Caco-2 (cell line): Measurements from ENCODE around the gene DNPH1. TPM values are rescaled to one million over a fixed set of nuclear protein-coding genes. Genes with fewer than 3 reads are reported as not detected.

Experiments
- Bru-seq: library from RNA; stranded (reverse); fragments of 400-500 nt; gene quantifications from one replicate; lab custom pipeline; 2021; lab: Mats Ljungman, UMichigan
- BruChase-seq, 2 experiments: library from RNA; stranded (reverse); fragments of 400-500 nt; gene quantifications; one replicate each; lab custom pipeline; 2021; lab: Mats Ljungman, UMichigan
- BruUV-seq: library from RNA; stranded (reverse); fragments of 400-500 nt; replicated peaks from 2 replicates; lab custom pipeline; 2021; lab: Mats Ljungman, UMichigan
- CTCF ChIA-PET: fragments of 300-600 bp; sonication (Branson Sonifier 250); formaldehyde crosslinking; loops from one replicate; lab custom pipeline; 2022; ENCODE audit warnings: antibody characterized with exemption; lab: Charles Lee
- POLR2A ChIA-PET: fragments of 300-600 bp; sonication (Branson Sonifier 250); formaldehyde crosslinking; loops from one replicate; lab custom pipeline; 2022; ENCODE audit warnings: antibody characterized with exemption; lab: Charles Lee
- DNase-seq, 2 experiments: peaks; one replicate each; pipeline versions ENCODE4 v3.0.0 to v3.0.0-alpha.2; 2020 to 2022
- H3K27me3 ChIP-seq: replicated peaks from 2 replicates; pipeline ENCODE4 v1.6.0; 2011; ENCODE audit warnings: low read length; ENCODE audit not compliant: control insufficient read depth, insufficient read depth
- H3K36me3 ChIP-seq: 2 replicates; pipeline ENCODE4 v1.5.1; 2011; ENCODE audit warnings: low read length; ENCODE audit not compliant: control insufficient read depth, insufficient read depth
- H3K4me1 ChIP-seq: fragments of 250-450 bp; sonication (Bioruptor Pico); 2 replicates; pipeline ENCODE4 v1.5.1; 2020; ENCODE audit warnings: mild to moderate bottlenecking
- H3K4me3 ChIP-seq: 2 replicates; pipeline ENCODE4 v1.5.1; 2011; ENCODE audit warnings: low read depth, mild to moderate bottlenecking, control low read depth, low read length
- H3K9me3 ChIP-seq: fragments of 250-450 bp; sonication (Bioruptor Pico); 2 replicates; pipeline ENCODE4 v1.5.1; 2020; ENCODE audit warnings: mild to moderate bottlenecking, moderate library complexity
- H3K27ac Mint-ChIP-seq: one replicate; pipeline ENCODE4 v1.8.0; 2022; ENCODE audit warnings: mixed read lengths; ENCODE audit not compliant: unreplicated experiment
- H3K27me3 Mint-ChIP-seq: one replicate; pipeline ENCODE4 v1.8.0; 2022; ENCODE audit warnings: mixed read lengths; ENCODE audit not compliant: insufficient read depth, unreplicated experiment
- H3K36me3 Mint-ChIP-seq: one replicate; pipeline ENCODE4 v1.8.0; 2022; ENCODE audit warnings: mild to moderate bottlenecking, mixed read lengths; ENCODE audit not compliant: insufficient read depth, unreplicated experiment
- H3K4me1 Mint-ChIP-seq: one replicate; pipeline ENCODE4 v1.8.0; 2022; ENCODE audit warnings: low read depth, mixed read lengths; ENCODE audit not compliant: unreplicated experiment
- H3K4me3 Mint-ChIP-seq: one replicate; pipeline ENCODE4 v1.8.0; 2022; ENCODE audit warnings: mild to moderate bottlenecking, moderate library complexity, mixed read lengths; ENCODE audit not compliant: unreplicated experiment
- H3K9me3 Mint-ChIP-seq: one replicate; pipeline ENCODE4 v1.8.0; 2022; ENCODE audit warnings: mixed read lengths; ENCODE audit not compliant: unreplicated experiment
- intact Hi-C: fragments of 100-400 bp; cut with micrococcal nuclease; formaldehyde crosslinking; loops from one replicate; pipeline ENCODE4 v1.10.0; 2022; ENCODE audit not compliant: unreplicated experiment
- long read RNA-seq: library from polyadenylated mRNA; stranded (forward); transcript quantifications from one replicate; pipeline ENCODE4 v2.0.0, GENCODE V29; 2022
- total RNA-seq: library from RNA; stranded (reverse); gene quantifications from 2 replicates; pipeline ENCODE4 v1.2.3, GENCODE V29; 2022
- TF ChIP-seq, protein P1 (sequence below), 2 experiments: fragments of 200-600 bp in 1 of 2; IDR thresholded peaks; 1 replicate in 1 of 2; 2 replicates in 1 of 2; pipeline versions ENCODE4 v1.5.1 to v1.8.0; 2011 to 2022; ENCODE audit warnings: antibody characterized with exemption in 1 of 2, control low read depth in 1 of 2, inconsistent platforms in 1 of 2, low read depth in 1 of 2, low read length in 1 of 2, mild to moderate bottlenecking in 1 of 2, moderate library complexity in 1 of 2; ENCODE audit not compliant: insufficient read depth in 1 of 2, severe bottlenecking in 1 of 2, unreplicated experiment in 1 of 2

Gene DNPH1, protein sequence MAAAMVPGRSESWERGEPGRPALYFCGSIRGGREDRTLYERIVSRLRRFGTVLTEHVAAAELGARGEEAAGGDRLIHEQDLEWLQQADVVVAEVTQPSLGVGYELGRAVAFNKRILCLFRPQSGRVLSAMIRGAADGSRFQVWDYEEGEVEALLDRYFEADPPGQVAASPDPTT
- total RNA-seq (56.1 and 62.6 TPM in 2 replicates), Bru-seq, nascent RNA (percentile 70 among the genes with signal in this experiment), BruChase-seq, experiment 1, labeled RNA remaining after a 2-hour chase (percentile 64 among the genes with signal in this experiment), BruChase-seq, experiment 2, labeled RNA remaining after a 6-hour chase (percentile 71 among the genes with signal in this experiment)
- long read RNA-seq, transcript DNPH1-202 (3 exons, 796 nt) = minor isoform, 36 of 180 reads
- long read RNA-seq, transcript DNPH1-201 (4 exons, 657 nt) = major isoform, 133 of 180 reads
- long read RNA-seq, transcript DNPH1-204 (4 exons, 834 nt) = minor isoform, 7 of 180 reads
- long read RNA-seq, partial matches to known transcripts = 2 of 180 reads
- long read RNA-seq, other reads (novel, unspliced or antisense) = 1 of 180 reads

DNA sequence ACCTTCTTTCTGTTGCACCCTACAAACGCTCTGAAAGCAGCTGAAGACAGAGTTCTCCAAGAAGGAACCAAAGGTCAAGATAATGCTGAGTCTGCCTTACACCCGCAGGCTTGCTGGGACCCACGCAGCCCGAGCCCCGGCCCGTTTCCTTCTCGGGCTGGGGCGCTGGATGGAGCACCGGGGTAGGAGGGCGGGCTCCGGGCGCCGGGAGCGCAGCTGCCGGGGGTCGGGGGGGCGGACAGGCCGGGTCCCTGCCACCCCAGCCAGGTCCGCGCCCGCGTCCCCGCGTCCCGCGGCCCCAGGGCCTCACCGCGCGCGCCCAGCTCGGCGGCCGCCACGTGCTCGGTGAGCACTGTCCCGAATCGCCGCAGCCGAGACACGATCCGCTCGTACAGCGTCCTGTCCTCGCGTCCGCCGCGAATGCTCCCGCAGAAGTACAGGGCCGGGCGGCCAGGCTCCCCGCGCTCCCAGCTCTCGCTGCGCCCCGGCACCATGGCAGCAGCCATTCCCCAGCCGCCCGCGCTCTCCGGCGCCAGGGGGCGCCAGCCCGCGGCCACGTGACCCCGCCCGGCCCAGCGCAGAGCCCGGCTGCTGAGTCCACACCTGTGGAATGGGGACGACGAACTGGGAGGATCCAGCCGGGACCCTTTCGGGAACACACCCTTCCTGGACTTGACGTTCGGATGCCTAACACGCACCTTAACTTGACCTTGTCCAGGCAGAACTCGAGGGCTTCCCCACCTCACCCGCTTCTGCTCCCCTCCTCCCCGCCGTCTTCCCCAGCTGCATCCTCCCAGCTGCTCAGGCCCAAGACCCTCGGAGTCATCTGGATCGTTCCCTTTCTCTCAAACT, at the start of gene DNPH1:
Gene DNPH1, minus strand, starts transcription at position 531 of the 852 bp plus-strand sequence. Its CDS starts 25 bp downstream, at position 506.
- Histone ChIP-seq H3K27me3 (no peaks in the 10 kb centered on the region), H3K9me3 (no peaks in the 10 kb centered on the region), H3K4me3 (peak within 1 kb of the TSS; percentile 64), H3K4me1 (peaks cover 11% of the 10 kb centered on the region), H3K36me3 (no peaks in the 10 kb centered on the region)
- Mint-ChIP-seq H3K4me3 (peak within 1 kb of the TSS; percentile 74), H3K9me3 (no peaks in the 10 kb centered on the region), H3K36me3 (peaks cover 9% of the 10 kb centered on the region), H3K27me3 (peaks cover 5% of the 10 kb centered on the region), H3K27ac (peak within 1 kb of the TSS; percentile 75), H3K4me1 (peaks cover 5% of the 10 kb centered on the region)
- BruUV-seq = no TSS peak
- peak; percentile 73 to 91 for DNase-seq
- intact Hi-C loops = loop anchor here (2.0 to 5.0 kb wide), 2 partner anchors 34 to 57 kb away; partner anchors contain the start of gene SRF
- CTCF ChIA-PET = interaction anchor here (0.6 to 2.2 kb wide), 16 partner anchors 8 to 277 kb away, joined by 3 to 19 read pairs (median 4); partner anchors contain the start of genes CUL9, PPP2R5D, TTBK1 and ZNF318
- TF ChIP-seq, protein P1, sequence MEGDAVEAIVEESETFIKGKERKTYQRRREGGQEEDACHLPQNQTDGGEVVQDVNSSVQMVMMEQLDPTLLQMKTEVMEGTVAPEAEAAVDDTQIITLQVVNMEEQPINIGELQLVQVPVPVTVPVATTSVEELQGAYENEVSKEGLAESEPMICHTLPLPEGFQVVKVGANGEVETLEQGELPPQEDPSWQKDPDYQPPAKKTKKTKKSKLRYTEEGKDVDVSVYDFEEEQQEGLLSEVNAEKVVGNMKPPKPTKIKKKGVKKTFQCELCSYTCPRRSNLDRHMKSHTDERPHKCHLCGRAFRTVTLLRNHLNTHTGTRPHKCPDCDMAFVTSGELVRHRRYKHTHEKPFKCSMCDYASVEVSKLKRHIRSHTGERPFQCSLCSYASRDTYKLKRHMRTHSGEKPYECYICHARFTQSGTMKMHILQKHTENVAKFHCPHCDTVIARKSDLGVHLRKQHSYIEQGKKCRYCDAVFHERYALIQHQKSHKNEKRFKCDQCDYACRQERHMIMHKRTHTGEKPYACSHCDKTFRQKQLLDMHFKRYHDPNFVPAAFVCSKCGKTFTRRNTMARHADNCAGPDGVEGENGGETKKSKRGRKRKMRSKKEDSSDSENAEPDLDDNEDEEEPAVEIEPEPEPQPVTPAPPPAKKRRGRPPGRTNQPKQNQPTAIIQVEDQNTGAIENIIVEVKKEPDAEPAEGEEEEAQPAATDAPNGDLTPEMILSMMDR (IDR thresholded peaks at IDR 0.05; ENCODE audit: insufficient read depth in 1 of 2, low read depth in 1 of 2, low read length in 1 of 2, severe bottlenecking in 1 of 2, unreplicated experiment in 1 of 2) = peak; percentile 52 to 91
- POLR2A ChIA-PET = interaction anchor here (0.5 to 1.2 kb wide), 5 partner anchors 9 to 197 kb away, joined by 3 to 6 read pairs (median 3); partner anchors contain the start of gene CUL9

DNA sequence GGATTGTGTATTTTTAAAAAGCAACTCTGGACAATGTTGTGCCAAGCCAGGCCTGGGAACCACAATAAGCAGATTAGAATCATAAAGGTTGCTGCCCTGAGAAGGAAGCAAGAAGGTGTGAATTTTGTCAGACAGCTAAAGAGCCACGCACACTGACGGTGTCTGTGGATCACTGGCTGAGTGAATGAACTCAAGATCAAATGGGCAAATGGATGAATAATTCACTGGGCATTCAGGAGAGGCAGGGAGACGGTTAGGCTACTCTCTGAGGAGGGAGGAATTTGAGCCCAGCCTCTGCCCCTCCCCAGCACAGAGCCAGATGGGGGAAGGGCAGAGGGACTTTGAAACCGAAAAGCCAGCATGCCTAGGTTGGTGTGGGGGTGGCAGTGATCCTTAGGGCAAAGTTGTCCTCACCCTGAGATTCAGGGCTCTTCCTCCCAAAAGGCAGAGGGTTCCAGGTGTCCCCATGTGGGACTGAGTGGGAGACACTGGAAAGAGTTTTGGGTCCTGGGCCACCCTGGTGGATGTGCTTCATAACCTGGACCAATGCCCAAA, 49.3 kb upstream of the DNPH1 start:
- Histone ChIP-seq H3K27me3 (no peaks in the 10 kb centered on the region), H3K4me3 (no peak overlapping the region), H3K36me3 (no peaks in the 10 kb centered on the region), H3K9me3 (no peaks in the 10 kb centered on the region), H3K4me1 (peaks cover 52% of the 10 kb centered on the region)
- Mint-ChIP-seq H3K27ac (peak overlapping the region; percentile 51), H3K27me3 (no peaks in the 10 kb centered on the region), H3K4me3 (no peak overlapping the region), H3K9me3 (no peaks in the 10 kb centered on the region), H3K36me3 (no peaks in the 10 kb centered on the region), H3K4me1 (peaks cover 25% of the 10 kb centered on the region)
- BruUV-seq = no TSS peak
- TF ChIP-seq, protein P1 (IDR thresholded peaks at IDR 0.05; ENCODE audit: insufficient read depth in 1 of 2, low read depth in 1 of 2, low read length in 1 of 2, severe bottlenecking in 1 of 2, unreplicated experiment in 1 of 2) = no peak
- intact Hi-C loops = no loop called here
- no peak for DNase-seq
- CTCF ChIA-PET = no interaction called here
- POLR2A ChIA-PET = no interaction called here
